DMS79 (cell line): ENCODE data around the gene NDUFS6.

Experiments used
- DNase-seq: peaks from one replicate; lab custom pipeline; 2025; lab: John Stamatoyannopoulos, UW

The NDUFS6 gene

GRCh38 chr5:1817261-1818043 lies 16.2 kb downstream of the NDUFS6 start:
- no peak for DNase-seq

DNA sequence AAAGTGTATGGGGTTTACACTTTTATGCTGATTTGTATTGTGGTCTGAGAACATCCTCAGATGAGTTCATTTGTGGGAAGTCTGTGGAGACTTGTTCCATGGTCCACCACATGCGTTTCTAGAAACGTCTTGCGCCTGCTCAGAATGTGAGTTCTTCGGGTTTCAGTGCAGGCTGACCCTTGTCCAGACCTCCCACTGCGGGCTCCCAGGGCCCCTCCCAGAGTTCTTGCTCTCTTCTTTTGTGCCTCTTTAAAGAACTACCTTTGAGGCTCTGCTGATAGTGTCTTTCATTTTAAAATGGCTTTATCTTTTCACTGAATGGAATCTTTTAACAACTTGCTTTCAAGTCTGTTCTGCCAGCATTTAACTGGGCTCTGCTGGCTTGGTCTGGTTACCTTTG lies 17.6 kb downstream of the NDUFS6 start:
- no peak for DNase-seq

GRCh38 chr5:1819458-1819857 lies 18.3 kb downstream of the NDUFS6 start:
- DNase-seq: no peak

DNA sequence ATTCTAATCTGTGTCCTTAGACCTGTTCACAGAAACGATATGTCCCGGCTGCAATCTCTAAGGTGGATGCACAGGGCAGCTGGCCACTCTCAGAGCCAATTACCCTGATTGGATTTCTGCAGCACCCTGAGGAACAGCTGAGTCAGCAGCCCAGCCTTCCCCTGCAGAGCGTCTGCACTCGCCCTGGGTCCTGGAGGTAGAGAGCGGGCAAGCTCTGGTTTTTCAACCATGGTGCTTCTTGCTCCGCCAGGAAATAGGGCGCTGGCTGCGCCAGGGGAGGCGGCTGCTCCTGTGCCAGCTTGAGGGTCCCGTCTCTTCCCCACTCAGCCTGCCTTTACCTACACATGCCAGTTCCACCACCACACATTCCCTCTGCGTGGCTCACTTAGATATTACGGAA lies 19.2 kb downstream of the NDUFS6 start:
- DNase-seq: no peak

DNA sequence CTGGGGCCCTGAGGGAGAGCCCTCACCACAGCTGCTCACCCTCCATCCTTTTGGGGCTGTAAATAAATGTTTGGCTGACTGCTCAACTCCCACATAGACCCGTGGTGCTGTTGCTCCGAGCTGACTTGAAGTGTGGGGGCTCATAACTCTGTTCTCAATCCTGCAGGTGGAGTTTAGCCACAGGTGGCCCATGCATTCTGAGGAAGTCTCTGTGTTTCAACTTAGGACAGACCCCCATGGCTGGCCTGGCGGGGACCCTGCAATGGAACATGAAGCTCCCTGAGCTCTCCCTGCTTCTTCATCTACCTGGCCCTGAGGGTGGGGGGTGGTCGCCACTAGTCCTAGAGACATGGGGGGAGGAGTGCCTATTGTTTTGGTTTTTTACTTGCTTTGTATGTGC lies 19.7 kb downstream of the NDUFS6 start:
- DNase-seq: no peak

DNA sequence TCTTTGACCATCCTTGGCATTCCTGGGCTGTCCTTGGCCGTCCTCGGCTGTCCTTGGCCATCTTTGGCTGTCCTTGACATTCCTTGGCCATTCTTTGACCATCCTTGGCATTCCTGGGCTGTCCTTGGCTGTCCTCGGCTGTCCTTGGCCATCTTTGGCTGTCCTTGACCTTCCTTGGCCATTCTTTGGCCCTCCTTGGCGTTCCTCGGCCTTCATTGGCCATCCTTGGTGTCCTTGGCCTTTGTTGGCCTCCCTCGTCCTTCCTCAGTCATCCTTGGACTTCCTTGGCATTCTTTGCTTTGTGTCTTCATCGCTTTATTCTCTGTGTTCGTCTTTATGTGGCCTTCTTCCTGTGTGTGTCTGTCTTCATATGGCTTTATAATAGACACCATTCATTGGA lies 20.7 kb downstream of the NDUFS6 start:
- DNase-seq: no peak

- no peak for DNase-seq
These were observed 22.3 kb downstream of the NDUFS6 start for GRCh38 chr5:1823381-1824034.

GRCh38 chr5:1824109-1824821 lies 23.1 kb downstream of the NDUFS6 start:
- DNase-seq: no peak

GRCh38 chr5:1824903-1825841 lies 24.0 kb downstream of the NDUFS6 start:
- no peak for DNase-seq

- DNase-seq: no peak
These were observed 25.2 kb downstream of the NDUFS6 start for GRCh38 chr5:1826235-1826980.

DNA sequence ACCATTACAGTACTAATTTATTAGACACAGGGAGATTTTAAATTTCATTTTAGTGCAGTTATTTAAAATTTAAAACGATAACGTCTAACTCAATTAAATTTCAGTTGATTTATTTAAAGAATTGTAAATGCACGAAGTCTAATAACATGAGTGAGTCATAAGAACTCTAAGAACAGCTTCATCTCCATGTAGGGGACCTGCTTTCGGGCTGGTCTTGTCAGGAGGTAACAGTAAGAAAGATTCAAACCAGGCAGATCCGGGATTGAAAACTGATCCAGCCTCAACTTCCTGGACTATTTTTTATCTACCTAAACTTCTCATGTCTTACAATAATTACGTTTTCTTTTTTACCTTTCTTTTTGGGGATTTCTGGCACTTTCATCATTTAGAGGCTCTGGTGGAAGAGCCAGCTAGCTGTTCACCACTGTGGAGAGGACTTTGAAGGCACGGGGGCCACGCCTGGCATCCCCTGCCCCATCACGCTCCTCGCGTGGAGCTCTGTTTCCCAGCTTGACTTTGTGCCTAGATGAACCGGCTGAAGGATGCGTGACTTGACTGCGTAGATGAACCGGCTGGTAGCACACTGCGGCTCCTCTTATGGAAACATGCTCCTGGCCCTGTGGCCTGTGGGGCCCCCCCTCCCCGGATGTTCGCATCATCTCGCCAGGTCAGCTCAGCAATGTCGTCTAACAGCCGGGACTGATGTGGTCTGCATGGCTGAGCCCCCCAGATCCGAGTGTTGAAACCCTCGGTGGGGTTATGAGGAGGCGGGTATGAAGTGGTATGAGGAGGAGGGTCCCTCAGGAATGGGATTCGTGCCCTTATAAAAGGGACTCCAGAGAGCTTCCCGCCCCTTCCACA lies 26.0 kb downstream of the NDUFS6 start:
- no peak for DNase-seq

GRCh38 chr5:1827886-1828397 lies 26.7 kb downstream of the NDUFS6 start:
- DNase-seq: no peak

DNA sequence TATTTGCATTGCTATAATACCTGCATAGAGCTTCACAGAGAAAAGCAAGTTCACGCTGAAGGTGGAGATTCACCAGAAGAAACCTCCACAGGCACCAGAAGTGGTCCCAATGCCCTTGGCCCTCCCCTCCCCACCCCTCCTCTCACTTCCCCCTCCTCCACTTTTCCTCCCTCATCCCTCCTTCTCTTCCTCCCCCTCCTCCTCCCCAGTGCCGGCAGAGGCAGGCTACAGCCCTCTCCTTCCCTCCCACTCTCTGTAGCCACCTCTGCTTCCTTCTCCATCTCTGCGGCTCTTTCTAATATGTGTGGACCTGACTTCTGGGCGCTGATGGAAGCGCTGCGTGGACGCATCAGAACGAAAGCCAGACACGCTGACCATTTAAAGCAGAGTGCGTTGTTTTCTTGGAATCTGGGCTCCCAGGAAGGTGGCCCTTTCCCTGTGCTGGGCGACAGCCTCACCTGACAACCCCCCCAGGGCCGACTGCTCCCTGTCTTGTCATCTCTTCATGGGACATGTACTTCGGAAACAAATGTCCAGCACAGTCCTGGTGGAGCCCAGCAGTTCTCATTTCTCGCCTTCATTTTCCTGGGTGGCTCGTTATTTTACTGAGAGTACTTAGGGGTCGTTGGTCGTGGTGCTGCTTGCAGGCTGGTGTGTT lies 29.5 kb downstream of the NDUFS6 start:
- no peak for DNase-seq

- no peak for DNase-seq
These were observed 30.1 kb downstream of the NDUFS6 start for GRCh38 chr5:1831257-1831656.

- DNase-seq: no peak
These were observed 30.6 kb downstream of the NDUFS6 start for GRCh38 chr5:1831677-1832313.

GRCh38 chr5:1832511-1833250 lies 31.5 kb downstream of the NDUFS6 start:
- DNase-seq: no peak

GRCh38 chr5:1833264-1834021 lies 32.2 kb downstream of the NDUFS6 start:
- DNase-seq: no peak
